Activated CD4-positive, alpha-beta memory T cell treated with anti-CD3 and anti-CD28 coated beads, Interleukin-2, amount 10 ng/mL, durations not matched to agents 7 days and 5 days (primary cell): Measurements from ENCODE around the gene LRG1. TPM values are rescaled to one million over a fixed set of nuclear protein-coding genes. Genes with fewer than 3 reads are reported as not detected.
"Not testable (repeated sequence)": the region's sequence is repeated elsewhere in the genome, so short reads cannot be mapped to it uniquely, and the experiment has no call there.

Experiments used
- CTCF ChIA-PET: fragments of 350-600 bp; sonication (Branson Sonifier 250); formaldehyde crosslinking; loops from one replicate; lab custom pipeline; 2021; ENCODE audit warnings: antibody characterized with exemption, inconsistent platforms; lab: Charles Lee
- POLR2A ChIA-PET: fragments of 350-600 bp; sonication (Branson Sonifier 250); formaldehyde crosslinking; loops from one replicate; lab custom pipeline; 2021; ENCODE audit warnings: antibody characterized with exemption; lab: Charles Lee
- DNase-seq: peaks from one replicate; pipeline ENCODE4 v3.0.0-alpha.2; 2020
- H3K27ac Mint-ChIP-seq: one replicate; pipeline ENCODE4 v1.8.0; 2021; ENCODE audit warnings: mild to moderate bottlenecking, mixed read lengths
- H3K27me3 Mint-ChIP-seq: one replicate; pipeline ENCODE4 v1.8.0; 2021; ENCODE audit warnings: mixed read lengths
- H3K36me3 Mint-ChIP-seq: one replicate; pipeline ENCODE4 v1.8.0; 2021; ENCODE audit warnings: low read depth, mixed read lengths
- H3K4me1 Mint-ChIP-seq: one replicate; pipeline ENCODE4 v1.8.0; 2021; ENCODE audit warnings: mixed read lengths
- H3K4me3 Mint-ChIP-seq: one replicate; pipeline ENCODE4 v1.8.0; 2021; ENCODE audit warnings: mild to moderate bottlenecking, mixed read lengths
- H3K9me3 Mint-ChIP-seq: one replicate; pipeline ENCODE4 v1.8.0; 2021; ENCODE audit warnings: mixed read lengths
- total RNA-seq, 2 experiments: library from RNA; stranded (reverse); gene quantifications; one replicate each; pipeline ENCODE4 v1.2.3, GENCODE V29; 2021

The LRG1 gene
- total RNA-seq, 2 experiments from 2014 or later: 0.15 to 0.18 TPM

DNA sequence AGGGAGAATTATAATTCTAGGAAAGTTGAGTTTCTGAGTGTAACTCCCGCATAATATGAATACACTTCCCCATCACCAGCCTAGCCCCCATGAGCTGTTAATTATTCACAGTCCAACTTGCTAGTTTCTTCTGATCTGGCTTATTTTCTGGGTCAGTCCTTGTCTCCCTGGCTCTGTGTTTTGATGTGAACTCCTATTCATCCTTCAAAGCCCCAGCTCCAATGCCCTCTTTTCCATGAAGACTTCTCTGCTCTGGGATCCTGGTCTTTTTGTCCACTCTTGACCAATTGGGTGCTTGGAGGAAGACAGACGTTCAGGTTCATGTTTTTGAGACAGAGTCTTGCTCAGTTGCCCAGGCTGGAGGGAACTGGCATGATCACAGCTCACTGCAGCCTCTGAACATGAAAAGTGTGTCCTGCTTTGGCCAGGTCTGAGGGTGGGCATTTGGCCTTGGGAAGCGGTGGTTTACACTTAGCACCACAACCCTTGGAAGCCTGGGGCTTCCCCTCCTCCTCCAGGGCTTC lies 605 bp downstream of the LRG1 start:
- Mint-ChIP-seq H3K9me3 (peaks cover 3% of the 10 kb centered on the region), H3K36me3 (no peaks in the 10 kb centered on the region), H3K4me3 (no peak overlapping the region), H3K27me3 (peaks cover 5% of the 10 kb centered on the region), H3K27ac (no peak overlapping the region), H3K4me1 (peaks cover 7% of the 10 kb centered on the region)
- CTCF ChIA-PET: interaction anchor here (1.3 kb wide), 1 partner anchor 14 kb away, joined by 5 read pairs; no protein-coding TSS in a partner anchor
- no peak for DNase-seq
- POLR2A ChIA-PET: no interaction called here

- CTCF ChIA-PET: interaction anchor here (0.6 to 1.3 kb wide), 2 partner anchors 14 to 351 kb away, joined by 3 to 5 read pairs; no protein-coding TSS in a partner anchor
- Mint-ChIP-seq H3K27ac (no peak overlapping the region), H3K9me3 (peaks cover 3% of the 10 kb centered on the region), H3K4me1 (peaks cover 7% of the 10 kb centered on the region), H3K27me3 (peaks cover 5% of the 10 kb centered on the region), H3K4me3 (no peak overlapping the region), H3K36me3 (no peaks in the 10 kb centered on the region)
- DNase-seq: no peak
- POLR2A ChIA-PET: no interaction called here
These were observed 1.3 kb downstream of the LRG1 start for GRCh38 chr19:4538601-4538954.

- CTCF ChIA-PET: interaction anchor here (0.6 to 1.3 kb wide), 2 partner anchors 13 to 350 kb away, joined by 3 to 5 read pairs; no protein-coding TSS in a partner anchor
- Mint-ChIP-seq H3K27ac (no peak overlapping the region), H3K4me3 (no peak overlapping the region), H3K9me3 (peaks cover 3% of the 10 kb centered on the region), H3K27me3 (peaks cover 9% of the 10 kb centered on the region), H3K4me1 (peaks cover 6% of the 10 kb centered on the region), H3K36me3 (no peaks in the 10 kb centered on the region)
- no peak for DNase-seq
- POLR2A ChIA-PET: no interaction called here
These were observed 1.8 kb downstream of the LRG1 start for GRCh38 chr19:4537953-4538600.

- H3K4me1 Mint-ChIP-seq: peaks cover 6% of the 10 kb centered on the region
- no peak for DNase-seq
- H3K4me3 Mint-ChIP-seq: no peak overlapping the region
- H3K27ac Mint-ChIP-seq: no peak overlapping the region
- ChIA-PET POLR2A (no interaction called here), CTCF (interaction anchor here (0.6 to 1.2 kb wide), 2 partner anchors 10 to 11 kb away, joined by 3 read pairs; no protein-coding TSS in a partner anchor)
- H3K27me3 Mint-ChIP-seq: peaks cover 9% of the 10 kb centered on the region
- H3K36me3 Mint-ChIP-seq: no peaks in the 10 kb centered on the region
- peaks cover 3% of the 10 kb centered on the region for H3K9me3 Mint-ChIP-seq
These were observed 3.0 kb downstream of the LRG1 start for GRCh38 chr19:4536798-4537197.

GRCh38 chr19:4534836-4535658 lies 4.8 kb downstream of the LRG1 start, which contains the start of gene PLIN5:
Gene PLIN5 (minus strand): TSS chr19:4535224. CDS start chr19:4534074, 1,150 bp downstream.
- ChIA-PET CTCF (interaction anchor here (1.2 to 2.0 kb wide), 2 partner anchors 10 to 12 kb away, joined by 6 to 9 read pairs; no protein-coding TSS in a partner anchor), POLR2A (no interaction called here)
- Mint-ChIP-seq H3K27me3 (peaks cover 9% of the 10 kb centered on the region), H3K4me3 (no peak within 1 kb of the TSS), H3K9me3 (no peaks in the 10 kb centered on the region), H3K27ac (no peak within 1 kb of the TSS), H3K4me1 (peaks cover 3% of the 10 kb centered on the region), H3K36me3 (no peaks in the 10 kb centered on the region)
- DNase-seq: no peak

GRCh38 chr19:4533835-4534424 lies 5.9 kb downstream of the LRG1 start:
- Mint-ChIP-seq H3K4me3 (no peak overlapping the region), H3K9me3 (no peaks in the 10 kb centered on the region), H3K27me3 (peaks cover 11% of the 10 kb centered on the region), H3K36me3 (no peaks in the 10 kb centered on the region), H3K27ac (no peak overlapping the region), H3K4me1 (no peaks in the 10 kb centered on the region)
- ChIA-PET POLR2A (no interaction called here), CTCF (interaction anchor here (2.0 kb wide), 1 partner anchor 11 kb away, joined by 9 read pairs; no protein-coding TSS in a partner anchor)
- no peak for DNase-seq

DNA sequence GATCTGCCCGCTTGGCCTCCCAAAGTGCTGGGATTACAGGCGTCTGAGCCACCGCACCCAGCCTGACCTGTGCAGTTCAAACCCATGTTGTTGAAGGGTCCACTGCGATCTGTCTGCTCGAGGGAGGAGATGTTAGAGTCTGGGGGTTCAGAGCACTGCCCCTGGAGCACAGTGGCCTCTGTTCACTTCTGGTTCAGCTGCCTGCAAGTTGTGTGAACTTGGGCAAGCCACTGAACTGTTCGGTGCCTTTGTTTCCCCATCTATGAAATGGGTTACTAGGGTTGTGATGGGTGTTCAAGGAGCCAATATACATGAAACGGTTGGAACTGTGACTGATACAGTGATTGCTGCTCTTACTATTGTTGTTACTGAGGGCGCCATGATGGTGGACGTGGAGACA lies 6.5 kb downstream of the LRG1 start:
- H3K9me3 Mint-ChIP-seq: no peaks in the 10 kb centered on the region
- no peak overlapping the region for H3K27ac Mint-ChIP-seq
- H3K36me3 Mint-ChIP-seq: no peaks in the 10 kb centered on the region
- H3K4me3 Mint-ChIP-seq: no peak overlapping the region
- ChIA-PET POLR2A (no interaction called here), CTCF (no interaction called here)
- peaks cover 11% of the 10 kb centered on the region for H3K27me3 Mint-ChIP-seq
- no peaks in the 10 kb centered on the region for H3K4me1 Mint-ChIP-seq
- DNase-seq: no peak

DNA sequence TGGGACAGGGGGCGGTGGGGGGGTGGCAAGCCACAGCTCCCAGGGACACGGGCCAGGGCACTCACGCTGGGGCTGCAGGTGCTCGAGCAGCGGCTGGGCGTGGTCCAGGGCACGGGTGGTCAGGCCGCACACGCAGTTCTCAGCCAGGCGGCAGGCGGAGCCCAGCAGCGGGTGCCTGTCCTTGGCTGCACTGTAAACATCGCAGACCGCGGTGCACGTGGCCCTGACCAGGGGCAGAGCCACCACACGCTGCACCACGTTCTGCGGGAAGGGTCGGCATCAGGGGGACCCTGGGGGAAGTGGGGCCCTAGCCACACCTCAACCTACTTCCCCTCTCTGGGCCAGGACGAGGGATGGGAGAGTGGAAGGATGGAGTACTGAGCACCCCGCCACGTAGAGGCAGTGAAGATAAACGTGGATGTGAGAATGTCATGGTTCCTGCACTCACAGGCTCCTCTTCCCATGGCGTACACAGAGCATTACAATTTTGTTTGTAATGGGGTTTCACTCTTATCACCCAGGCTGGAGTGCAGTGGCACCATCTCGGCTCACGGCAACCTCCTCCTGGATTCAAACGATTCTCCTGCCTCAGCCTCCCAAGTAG lies 8.2 kb downstream of the LRG1 start:
- no peak for DNase-seq
- Mint-ChIP-seq H3K4me1 (no peaks in the 10 kb centered on the region), H3K4me3 (no peak overlapping the region), H3K9me3 (no peaks in the 10 kb centered on the region), H3K27ac (no peak overlapping the region), H3K36me3 (no peaks in the 10 kb centered on the region), H3K27me3 (peaks cover 11% of the 10 kb centered on the region)
- ChIA-PET POLR2A (no interaction called here), CTCF (no interaction called here)

DNA sequence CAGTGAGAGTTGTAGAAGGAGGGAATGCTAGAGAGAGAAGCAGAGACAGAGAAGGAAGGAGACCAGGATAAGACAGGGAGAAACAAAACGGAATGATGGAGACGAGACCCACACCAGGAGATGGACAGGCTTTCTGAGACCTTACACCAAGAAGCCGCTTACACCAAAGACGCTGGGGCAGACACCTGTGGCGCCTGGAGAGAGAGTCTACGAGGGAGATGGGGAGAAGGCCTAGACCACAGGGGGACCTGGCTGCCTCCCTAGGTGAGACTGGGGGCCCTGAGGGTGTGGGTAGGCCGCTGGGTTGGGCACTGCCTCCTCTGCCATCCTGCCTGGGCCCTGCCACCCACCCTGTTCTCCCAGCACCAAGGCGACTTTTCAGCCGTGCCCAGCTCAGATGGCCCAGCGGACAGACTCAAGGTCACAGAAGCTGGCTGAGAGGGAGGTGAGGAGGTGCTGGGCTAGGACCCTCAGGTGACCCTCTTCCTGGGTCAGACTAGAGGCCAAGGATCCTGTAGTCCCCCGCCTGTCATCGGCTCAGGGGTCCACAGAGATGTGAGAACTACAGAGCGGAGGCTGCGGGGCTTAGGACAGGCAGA lies 9.8 kb downstream of the LRG1 start:
- H3K27me3 Mint-ChIP-seq: peaks cover 8% of the 10 kb centered on the region
- POLR2A ChIA-PET: no interaction called here
- no peaks in the 10 kb centered on the region for H3K9me3 Mint-ChIP-seq
- no peaks in the 10 kb centered on the region for H3K4me1 Mint-ChIP-seq
- no peak overlapping the region for H3K27ac Mint-ChIP-seq
- CTCF ChIA-PET: no interaction called here
- DNase-seq: no peak
- H3K36me3 Mint-ChIP-seq: no peaks in the 10 kb centered on the region
- no peak overlapping the region for H3K4me3 Mint-ChIP-seq

- no peak for DNase-seq
- POLR2A ChIA-PET: no interaction called here
- Mint-ChIP-seq H3K36me3 (no peaks in the 10 kb centered on the region), H3K9me3 (no peaks in the 10 kb centered on the region), H3K4me1 (no peaks in the 10 kb centered on the region), H3K27me3 (peaks cover 5% of the 10 kb centered on the region), H3K4me3 (no peak overlapping the region), H3K27ac (no peak overlapping the region)
- CTCF ChIA-PET: no interaction called here
These were observed 11.0 kb downstream of the LRG1 start for GRCh38 chr19:4528843-4529242.

DNA sequence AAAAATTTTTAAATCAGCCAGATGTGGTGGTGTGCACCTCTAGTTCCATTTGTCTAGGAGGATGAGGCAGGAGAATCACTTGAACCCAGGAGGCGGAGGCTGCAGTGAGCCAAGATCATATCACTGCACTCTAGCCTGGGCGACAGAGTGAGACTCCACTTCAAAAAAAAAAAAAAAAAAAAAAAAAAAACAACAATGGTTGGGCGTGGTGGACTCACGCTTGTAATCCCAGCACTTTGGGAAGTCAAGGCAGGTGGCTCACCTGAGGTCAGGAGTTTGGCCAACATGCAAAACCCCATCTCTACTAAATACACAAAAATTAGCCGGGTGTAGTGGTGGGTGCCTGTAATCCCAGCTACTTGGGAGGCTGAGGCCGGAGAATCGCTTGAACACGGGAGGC lies 12.5 kb downstream of the LRG1 start:
- H3K27me3 Mint-ChIP-seq, H3K27ac Mint-ChIP-seq, POLR2A ChIA-PET, H3K9me3 Mint-ChIP-seq, CTCF ChIA-PET, DNase-seq, H3K36me3 Mint-ChIP-seq, H3K4me3 Mint-ChIP-seq, H3K4me1 Mint-ChIP-seq: not testable (repeated sequence)

- H3K9me3 Mint-ChIP-seq: no peaks in the 10 kb centered on the region
- H3K36me3 Mint-ChIP-seq: no peaks in the 10 kb centered on the region
- peaks cover 1% of the 10 kb centered on the region for H3K27me3 Mint-ChIP-seq
- no peak for DNase-seq
- H3K4me3 Mint-ChIP-seq: no peak overlapping the region
- H3K27ac Mint-ChIP-seq: no peak overlapping the region
- H3K4me1 Mint-ChIP-seq: no peaks in the 10 kb centered on the region
- CTCF ChIA-PET: interaction anchor here (0.6 to 1.8 kb wide), 18 partner anchors 9 to 869 kb away, joined by 3 to 21 read pairs (median 3); partner anchors contain the start of genes FEM1A, HDGFL2, LRG1 and PLIN5
- POLR2A ChIA-PET: interaction anchor here (1.0 to 1.5 kb wide), 2 partner anchors 54 to 258 kb away, joined by 4 to 6 read pairs; partner anchors contain the start of gene HDGFL2
These were observed 14.3 kb downstream of the LRG1 start for GRCh38 chr19:4525563-4526002.
